Activated CD8-positive, alpha-beta memory T cell treated with anti-CD3 and anti-CD28 coated beads, Interleukin-2, amount 50 U/mL, for 48 hours (primary cell): ENCODE results near the gene C2orf69.

ENCODE experiments used
- DNase-seq: peaks from one replicate; pipeline ENCODE4 v3.0.0-alpha.2; 2020

The C2orf69 gene

DNA sequence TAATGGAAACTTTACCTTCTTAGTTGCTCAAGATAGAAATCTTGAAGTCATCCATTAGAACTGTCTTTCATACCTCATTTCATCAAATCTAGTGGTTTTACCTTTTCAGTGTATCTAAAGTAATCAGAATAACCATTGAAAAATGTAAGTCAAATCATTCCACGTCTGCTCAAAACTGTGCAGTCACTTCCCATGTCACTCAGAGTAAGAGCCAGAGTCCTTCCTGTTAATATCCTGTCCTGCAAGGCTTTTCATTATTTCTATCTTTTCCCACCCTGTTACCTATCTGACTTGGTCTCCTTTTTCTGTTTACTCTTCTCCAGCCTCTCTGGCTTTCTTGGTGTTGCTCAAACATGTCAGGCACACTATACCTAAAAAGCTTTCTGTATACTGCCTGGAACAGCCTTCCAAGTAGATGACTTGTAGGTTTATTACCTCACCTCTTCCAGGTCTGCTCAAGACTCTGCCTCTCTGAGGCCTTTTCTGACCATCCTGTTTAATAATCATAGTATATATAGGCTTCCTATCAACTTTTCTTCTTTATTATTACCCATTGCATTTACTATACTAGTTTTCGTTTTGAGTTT is 3.4 kb downstream of the C2orf69 start:
- DNase-seq, result no peak

DNA sequence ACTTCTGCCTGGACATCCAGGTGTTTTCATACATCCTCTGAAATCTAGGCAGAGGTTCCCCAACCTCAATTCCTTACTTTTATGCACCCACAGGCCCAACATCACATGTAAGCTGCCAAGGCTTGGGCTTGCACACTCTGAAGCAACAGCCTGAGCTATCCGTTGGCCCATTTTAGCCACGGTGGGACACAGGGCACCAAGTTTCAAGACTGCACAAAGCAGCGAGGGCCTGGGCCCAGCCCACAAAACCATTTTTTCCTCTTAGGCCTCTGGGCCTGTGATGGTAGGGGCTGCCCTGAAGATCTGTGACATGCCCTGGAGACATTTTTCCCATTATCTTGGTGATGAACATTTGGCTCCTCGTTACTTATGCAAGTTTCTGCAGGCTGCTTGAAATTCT is 5.9 kb downstream of the C2orf69 start:
- no peak for DNase-seq

DNA sequence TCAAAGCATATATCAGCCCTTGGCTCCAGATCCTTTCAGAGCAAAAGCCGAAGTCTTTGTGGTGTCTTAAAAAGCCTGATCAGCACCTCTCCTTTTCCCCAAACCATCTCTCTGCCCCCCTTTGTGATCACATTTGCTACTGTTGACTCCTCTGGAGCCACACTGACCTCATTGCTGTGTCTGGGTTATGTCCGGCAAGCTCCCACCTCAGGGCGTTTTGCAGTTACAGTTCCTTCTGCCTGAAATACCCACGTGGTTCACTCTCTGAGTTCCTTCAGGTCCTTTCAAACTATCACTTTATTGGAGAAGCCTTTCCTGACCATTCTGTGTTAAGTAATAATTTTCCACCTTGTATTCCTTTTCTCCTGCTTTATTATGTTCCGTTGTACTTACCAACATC is 11.8 kb downstream of the C2orf69 start:
- DNase-seq, result no peak

DNA sequence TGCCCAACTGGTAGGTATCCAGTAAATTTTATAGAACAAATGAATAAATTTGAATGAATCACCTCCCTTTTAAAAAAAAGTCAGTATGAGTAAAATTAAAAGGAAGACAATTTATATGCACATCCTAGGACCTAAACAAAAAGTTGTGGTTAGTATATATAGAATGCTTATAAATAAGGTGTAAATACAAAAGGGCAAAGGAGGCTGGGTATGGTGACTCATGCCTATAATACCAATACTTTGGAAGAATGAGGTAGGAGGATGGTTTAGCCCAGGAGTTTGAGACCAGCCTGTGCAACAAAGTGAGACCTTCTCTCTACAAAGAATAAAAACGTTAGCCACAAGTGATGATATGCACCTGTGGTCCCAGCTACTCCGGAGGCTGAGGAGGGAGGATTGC is 12.8 kb downstream of the C2orf69 start:
- DNase-seq, result no peak

DNA sequence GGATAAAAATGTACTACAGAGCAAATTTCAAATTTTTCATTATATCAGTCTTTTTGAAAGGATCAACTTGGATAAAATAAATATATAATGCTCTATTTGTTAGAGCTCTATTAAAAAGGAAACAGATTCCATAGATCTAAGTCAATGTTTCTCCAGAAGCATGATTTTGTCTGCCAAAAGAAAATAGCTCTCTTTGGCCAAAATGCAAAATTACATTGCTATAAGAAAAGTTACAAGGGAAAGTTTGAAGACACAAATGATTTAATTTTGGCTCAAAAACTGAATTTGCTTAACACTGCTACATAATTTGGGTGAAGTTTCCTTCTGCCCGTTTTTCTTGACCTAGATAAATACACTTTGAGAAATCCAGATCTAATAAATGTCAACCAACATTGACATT is 15.7 kb downstream of the C2orf69 start:
- DNase-seq, result no peak

DNA sequence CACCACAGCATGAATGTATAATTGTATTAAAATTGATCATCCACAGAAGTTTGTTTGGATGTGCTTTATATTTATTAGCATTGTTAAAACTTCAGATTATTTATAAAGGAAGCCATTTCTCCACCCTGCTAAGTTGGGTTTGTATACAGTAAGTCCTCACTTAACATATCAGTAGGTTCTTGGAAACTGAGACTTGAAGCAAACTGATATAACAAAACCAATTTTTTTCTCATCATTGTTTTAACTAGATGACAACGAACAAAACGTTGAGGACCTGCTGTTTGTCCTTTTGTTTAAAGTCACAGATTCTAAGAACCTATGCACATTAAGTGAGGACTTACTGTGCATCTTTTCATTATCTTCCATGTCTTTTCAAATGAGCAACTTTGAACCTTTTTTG is 17.1 kb downstream of the C2orf69 start:
- DNase-seq, result no peak

DNA sequence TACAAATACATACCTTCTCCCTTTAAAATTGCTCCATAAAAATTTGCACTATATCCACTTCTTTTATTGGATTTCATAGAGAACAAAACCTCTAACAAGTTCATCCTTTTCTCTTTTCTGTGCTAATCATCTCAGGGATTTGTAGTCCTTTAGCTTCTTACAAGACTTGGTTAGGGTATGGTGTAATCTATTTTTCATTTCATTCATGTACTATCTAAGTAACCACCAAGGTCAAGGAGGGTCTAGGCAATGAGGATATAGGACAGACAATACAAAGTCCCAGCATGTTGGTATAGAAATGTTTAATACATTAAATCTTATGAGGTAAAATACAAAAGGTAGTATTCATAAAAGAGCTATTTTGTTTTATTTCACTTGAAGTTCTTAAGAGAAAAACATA is 17.5 kb downstream of the C2orf69 start:
- DNase-seq, result no peak

DNA sequence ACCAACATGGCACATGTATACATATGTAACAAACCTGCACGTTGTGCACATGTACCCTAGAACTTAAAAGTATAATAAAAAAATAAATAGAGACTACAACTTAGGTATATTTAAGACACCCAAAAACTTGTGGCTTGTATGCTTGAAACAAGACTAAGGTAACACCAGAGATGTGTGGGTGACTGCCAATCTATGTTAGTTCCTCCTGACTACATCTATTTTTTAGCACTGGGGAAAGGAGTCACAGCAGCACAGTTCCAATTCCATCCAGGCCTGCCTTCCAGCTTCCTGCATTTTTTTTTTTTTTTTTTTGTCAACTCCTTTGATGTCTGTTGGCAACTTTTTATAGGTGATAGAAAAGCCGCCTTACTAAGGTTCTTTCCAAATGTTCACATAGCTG is 18.2 kb downstream of the C2orf69 start:
- no peak for DNase-seq

DNA sequence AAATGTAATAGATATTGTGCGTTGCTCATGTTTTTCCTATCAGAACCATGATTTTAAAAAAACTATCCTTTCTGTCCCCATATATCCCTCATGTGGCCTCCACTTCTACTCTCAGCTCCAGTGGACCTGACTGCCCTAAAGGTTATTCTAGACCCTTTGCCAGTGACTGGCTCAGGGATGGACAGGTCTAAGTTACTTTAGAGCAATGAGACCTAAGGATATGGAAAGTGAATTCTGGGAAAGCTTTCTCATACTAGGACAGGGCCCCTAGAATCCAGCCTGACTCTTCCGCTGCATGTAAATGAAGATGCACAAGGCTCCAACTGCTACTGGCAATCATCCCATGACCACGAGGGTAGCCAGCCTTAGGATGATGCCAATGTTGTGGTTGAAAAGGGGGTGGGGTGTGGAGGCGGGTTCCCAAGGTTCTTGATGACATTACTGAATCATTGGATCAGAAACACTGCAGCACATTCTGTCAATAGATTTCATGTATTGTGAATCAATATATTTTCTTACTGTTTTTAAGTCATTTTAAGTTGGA is 21.3 kb downstream of the C2orf69 start:
- DNase-seq, result no peak

DNA sequence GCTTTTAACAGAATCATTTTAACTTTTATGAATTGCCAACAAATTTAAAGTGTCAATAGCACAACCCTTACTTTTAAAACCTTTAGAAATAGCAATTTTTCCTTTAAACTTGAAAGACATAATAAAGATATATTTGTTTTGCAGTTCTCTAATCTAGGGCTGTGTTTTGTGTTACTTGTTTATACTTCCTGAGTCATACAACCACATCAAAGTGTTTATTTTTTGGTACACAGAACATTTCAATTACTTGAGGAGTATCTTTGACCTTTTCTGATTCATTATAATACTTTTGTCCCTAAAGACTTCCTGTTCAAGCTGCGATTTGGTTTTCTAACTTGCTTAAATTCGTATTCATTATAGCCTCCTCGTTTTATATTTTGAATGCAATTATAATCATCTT is 22.4 kb downstream of the C2orf69 start:
- DNase-seq, result no peak

DNA sequence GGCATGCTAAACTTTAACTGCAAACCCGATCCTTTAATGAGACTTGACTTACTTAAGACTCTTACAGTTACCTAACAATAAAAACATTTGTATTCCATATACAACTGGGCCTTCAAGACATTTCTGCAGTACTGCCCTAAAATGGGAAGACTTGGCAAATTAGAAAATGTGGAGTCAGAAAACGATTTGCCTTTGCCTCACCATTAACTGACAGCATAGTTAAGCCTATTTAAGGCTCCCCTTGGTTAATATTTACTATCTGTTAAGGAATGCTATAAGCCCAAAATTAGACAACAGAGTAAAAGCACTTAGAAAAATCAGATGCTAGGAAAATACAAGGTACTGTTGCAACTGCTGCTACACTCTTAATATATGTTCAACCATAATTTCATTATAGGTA is 25.5 kb downstream of the C2orf69 start:
- no peak for DNase-seq

DNA sequence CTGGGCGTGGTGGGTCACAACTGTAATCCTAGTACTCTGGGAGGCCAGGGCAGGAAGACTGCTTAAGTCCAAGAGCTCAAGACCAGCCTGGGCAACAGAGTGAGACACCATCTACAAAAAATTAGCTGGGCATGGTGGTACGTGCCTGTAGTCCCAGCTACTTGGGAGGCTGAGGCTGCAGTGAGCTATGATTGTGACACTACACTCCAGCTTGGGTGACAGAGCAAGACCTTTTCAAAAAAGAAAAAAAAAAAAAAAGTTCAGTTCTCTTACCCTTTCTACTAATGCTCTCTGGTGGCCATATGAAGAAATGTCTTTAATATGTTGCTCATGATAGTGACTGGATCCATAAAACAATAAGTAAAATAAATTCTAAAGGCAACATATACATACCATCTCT is 29.3 kb downstream of the C2orf69 start:
- no peak for DNase-seq

DNA sequence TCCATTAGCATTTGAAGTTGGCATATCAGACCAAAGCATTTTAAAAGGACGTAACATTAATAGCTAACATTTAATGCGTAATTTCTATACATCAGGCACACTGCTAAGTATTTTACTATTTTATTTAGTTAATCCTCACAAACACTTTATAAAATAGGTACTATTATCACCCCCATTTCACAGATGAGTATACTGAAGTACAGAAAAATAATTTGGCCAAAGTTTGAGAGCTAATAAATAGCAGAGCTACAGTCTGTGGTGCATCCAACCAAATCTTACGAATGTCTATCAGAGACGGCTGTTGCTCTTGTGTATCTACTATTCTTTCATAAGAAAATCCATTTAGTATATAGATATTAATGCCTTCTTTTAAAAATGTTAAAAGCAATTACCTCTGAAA is 32.3 kb downstream of the C2orf69 start:
- DNase-seq, result no peak

DNA sequence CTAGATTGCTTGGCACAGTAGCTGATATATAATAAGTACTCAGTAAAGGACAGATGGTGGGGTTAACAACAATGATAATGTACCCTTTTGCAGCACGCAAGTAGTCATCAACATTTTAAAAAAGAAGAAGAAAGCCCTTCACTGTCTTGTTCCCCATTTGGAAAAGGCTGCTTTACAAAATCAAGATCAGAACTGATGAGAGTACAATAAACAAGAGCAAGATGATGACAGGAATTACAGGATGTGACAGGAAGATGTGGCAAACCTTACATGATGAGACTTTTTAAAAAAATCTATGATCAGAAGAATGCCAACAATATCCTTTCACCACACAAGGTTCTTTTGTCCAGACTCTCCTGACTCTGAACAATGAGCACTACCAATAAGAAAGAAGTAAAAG is 35.1 kb downstream of the C2orf69 start:
- no peak for DNase-seq

DNA sequence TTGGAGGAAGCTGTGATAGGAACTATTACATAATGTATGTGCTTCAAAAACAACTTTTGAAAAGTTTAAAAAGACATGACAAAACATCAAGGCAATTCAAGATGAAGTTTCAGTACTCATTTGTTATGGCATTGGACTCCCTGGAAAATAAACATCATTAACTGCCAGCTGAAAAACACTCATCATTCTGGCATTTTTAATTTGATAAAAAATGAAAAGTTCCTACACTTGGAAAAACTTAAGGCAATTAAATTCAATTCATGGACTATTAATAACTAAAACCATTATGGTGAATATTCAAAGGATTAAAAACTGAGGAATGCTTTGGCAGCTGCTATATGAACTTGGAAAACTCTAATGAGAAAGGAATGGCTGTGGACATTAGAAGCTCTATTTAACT is 35.7 kb downstream of the C2orf69 start:
- no peak for DNase-seq

DNA sequence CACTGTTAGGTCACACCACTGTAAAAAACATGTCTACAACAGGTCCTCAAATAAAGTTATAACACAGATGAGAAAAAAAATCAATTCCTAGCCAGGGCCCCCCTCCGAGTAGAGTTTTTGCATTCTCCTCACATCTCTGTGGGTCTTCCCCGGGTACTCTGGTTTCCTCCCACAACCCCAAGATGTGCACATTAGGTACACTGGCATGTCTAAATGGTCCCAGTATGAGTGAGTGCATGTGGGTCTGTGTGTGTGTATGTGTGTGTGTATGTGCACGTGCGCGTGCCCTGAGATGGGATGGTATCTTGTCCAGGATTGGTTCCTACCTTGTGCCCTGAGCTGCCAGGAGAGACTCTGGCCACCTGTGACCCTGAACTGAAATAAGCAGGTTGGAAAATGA is 39.3 kb downstream of the C2orf69 start:
- no peak for DNase-seq

DNA sequence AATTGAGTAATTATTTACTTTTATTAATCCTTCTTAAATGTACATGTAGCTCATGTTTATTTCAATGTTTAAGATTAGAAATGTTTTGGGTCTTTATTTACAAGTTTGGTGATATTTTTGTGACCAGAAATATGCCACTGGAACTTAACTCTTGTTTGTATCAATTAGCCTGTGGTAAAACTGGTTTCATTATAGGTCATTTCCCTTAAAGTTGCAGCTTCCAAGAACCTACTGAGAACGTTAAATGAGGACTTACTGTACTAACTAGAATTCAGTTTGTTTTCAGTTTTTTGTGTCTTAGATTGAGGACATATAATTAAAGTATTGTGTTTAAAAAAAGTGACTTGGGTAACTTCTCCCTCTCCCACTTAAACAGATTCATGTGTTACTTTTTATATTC is 39.9 kb downstream of the C2orf69 start:
- no peak for DNase-seq

DNA sequence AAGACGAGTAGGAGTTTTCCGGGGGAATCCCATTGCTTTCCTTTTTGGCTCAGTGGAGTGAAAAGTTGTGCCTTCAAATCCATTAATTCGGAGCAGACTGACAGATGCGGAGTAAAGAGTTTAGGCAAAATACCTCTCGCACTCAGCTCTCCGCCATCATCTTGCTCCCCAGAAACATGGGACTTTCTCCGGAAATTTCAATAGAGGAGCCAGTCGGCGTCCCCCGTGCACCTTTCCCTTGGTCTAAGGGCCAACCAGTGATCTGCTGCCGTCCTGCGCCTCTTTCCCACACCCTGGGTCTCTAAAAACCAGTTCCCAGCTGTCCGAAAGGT is 43.9 kb downstream of the C2orf69 start:
- DNase-seq, result no peak

DNA sequence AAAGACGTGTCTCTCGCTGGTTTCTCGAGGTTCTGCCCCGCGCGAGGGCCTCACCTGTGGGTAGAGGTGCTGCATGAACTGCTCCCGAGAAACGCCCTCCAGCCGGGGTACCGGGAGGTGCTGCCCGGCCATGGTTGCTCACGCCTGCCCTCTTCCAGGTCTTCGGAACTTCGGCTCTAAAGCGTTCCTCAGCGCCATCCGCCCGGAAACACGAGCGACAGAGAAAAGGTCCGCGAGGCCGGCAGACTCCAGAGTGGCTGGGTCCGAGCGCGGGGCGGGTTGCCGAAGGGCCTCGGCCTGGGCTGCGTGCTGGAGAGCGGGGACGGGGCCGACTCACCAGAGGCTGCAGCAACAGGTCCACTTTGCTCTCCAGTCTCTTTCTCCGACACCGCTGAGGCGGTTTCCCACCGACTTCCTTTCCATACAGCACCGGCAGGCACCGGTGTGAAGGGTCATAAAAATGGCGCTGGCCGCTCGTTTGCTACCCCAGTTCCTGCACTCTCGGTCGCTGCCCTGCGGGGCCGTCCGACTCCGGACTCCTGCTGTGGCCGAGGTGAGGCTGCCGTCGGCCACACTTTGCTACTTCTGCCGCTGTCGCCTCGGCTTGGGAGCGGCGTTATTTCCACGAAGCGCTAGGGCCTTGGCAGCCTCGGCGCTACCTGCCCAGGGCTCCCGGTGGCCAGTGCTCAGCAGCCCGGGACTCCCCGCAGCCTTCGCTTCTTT is 44.4 kb downstream of the C2orf69 start, which contains the start of the genes MAIP1 and TYW5:
Gene MAIP1 (plus strand): TSS at position 244 of the 723 bp plus-strand sequence. CDS start 217 bp downstream, at position 461.
Gene TYW5 (minus strand): TSS at position 153 of the 723 bp plus-strand sequence. CDS start 21 bp downstream, at position 132.
- DNase-seq, result peak; percentile 89

DNA sequence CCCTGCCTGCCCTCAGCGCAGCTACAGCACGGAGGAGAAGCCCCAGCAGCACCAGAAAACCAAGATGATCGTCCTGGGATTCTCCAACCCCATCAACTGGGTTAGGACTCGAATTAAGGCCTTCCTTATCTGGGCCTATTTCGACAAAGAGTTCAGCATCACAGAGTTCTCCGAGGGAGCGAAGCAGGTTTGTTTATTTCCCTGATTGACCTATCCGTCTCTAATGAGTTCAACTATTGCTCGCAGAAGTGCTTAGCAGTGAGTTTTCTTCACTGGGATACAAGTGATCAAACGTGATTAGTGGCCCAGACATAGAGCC is 44.9 kb downstream of the C2orf69 start:
- no peak for DNase-seq

DNA sequence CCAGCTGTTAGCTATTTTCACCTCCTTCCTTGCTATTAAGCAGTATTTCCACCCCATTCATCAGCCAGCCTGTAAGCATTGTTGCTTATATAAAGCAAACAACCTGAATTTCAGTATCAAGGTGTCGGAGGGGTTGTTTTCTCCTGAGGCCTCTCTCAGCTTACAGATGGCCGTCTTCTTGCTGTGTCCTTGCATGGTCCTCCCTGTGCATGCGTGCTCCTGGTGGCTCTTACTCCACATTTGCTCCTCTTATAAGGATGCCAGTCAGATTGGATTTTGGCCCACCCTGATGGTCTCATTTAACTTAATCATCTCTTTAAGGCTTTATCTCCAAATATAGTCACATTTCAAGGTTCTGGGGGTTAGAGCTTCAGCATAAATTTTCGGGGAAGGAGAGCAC is 46.9 kb downstream of the C2orf69 start:
- DNase-seq, result no peak

DNA sequence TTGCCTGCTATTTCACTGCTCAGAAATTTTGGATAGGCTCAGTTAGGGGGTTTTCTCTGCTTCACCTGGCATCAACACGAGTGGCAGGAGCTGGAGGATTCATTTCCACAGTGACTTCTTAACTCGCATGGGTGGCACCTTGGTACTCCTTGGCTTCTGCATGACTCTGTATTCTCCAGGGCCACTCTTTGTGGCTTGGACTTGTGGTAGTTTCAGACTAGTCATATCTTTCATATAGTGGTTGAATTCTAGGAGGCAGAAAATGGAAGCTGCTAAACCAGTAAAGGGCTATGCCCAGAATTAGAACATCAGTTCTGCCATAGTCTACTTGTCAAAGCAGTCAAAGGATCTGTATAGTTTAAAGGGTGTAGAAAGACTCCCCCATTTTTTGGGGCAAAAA is 51.1 kb downstream of the C2orf69 start:
- DNase-seq, result no peak

DNA sequence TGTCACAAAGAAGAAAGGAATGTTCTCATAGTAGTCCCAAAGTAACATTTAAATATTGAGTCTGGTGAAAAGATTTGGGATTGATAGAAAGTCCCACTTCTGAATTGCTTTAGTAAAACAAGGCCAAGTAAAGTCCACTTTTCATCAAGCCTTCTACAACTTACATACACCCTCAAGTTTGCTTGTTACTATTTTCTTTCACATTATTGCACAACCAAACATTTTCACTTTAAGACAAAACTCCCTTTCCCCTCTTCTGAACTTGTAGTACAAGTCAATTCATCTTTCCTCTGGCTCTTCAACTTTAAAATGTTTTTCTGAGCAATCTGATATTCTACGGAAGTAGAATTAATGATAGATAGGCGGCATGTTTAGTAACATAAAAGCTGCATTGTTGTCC is 55.3 kb downstream of the C2orf69 start:
- no peak for DNase-seq

DNA sequence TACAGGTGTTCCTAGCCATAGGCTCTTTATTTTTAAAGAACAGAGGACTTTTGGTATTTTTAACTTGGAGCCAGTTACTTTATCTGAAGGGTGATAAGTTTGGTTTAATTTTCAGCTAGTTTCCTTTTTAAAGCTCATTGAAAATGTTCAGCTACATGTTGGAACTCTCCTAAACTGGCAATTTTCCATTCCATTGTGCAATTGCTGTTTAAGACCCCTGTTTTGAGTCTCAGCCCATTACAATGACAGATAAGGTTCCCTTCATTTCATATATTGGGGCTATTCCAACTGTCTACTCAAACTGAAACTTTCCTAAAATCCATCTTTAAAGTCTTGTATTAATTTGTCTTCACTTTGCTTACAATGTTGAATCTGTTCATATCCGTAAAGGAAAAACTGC is 55.9 kb downstream of the C2orf69 start:
- no peak for DNase-seq

DNA sequence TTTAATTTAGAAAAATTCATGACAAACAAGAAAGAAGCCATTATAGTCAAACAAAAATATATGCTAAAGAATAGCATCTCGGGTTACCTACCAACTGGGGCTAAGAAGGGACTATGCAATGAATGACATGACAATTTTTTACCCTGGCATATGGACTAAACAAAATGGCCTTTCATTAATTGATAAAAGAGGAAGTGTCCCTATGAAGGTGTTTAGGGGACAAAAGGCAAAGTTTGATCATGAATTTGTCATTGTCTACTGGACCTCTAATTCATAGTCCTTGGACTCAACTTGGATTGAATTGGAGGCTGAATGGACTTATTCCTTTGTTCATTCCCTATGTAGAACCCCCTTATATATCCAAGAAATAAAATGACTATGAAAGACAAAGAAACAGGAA is 57.0 kb downstream of the C2orf69 start:
- DNase-seq, result no peak
